ENCODE measurements around the gene DAB2IP.

DAB2IP gene

GRCh38 chr9:121663591-121663990, 12.2 kb downstream of the DAB2IP start:
- no peak for DNase-seq (ENCODE audit: low spot score)

- no peak for DNase-seq (ENCODE audit: low spot score)
Observed at GRCh38 chr9:121666294-121666693, 14.9 kb downstream of the DAB2IP start.

- DNase-seq (ENCODE audit: low spot score) = no peak
Observed at GRCh38 chr9:121667214-121667613, 15.8 kb downstream of the DAB2IP start.

GRCh38 chr9:121667890-121668289, 16.5 kb downstream of the DAB2IP start:
- no peak for DNase-seq (ENCODE audit: low spot score)

- no peak for DNase-seq (ENCODE audit: low spot score)
Observed at GRCh38 chr9:121670431-121670830, 19.0 kb downstream of the DAB2IP start.

- no peak for DNase-seq (ENCODE audit: low spot score)
Observed at GRCh38 chr9:121671612-121672155, 20.2 kb downstream of the DAB2IP start.

- DNase-seq (ENCODE audit: low spot score) = no peak
Observed at GRCh38 chr9:121672213-121672612, 20.8 kb downstream of the DAB2IP start.

GRCh38 chr9:121672986-121673385, 21.6 kb downstream of the DAB2IP start:
- DNase-seq (ENCODE audit: low spot score) = no peak

- no peak for DNase-seq (ENCODE audit: low spot score)
Observed at GRCh38 chr9:121673576-121673975, 22.1 kb downstream of the DAB2IP start.

- no peak for DNase-seq (ENCODE audit: low spot score)
Observed at GRCh38 chr9:121674017-121674416, 22.6 kb downstream of the DAB2IP start.

GRCh38 chr9:121674952-121675351, 23.5 kb downstream of the DAB2IP start:
- no peak for DNase-seq (ENCODE audit: low spot score)

- no peak for DNase-seq (ENCODE audit: low spot score)
Observed at GRCh38 chr9:121675381-121675780, 23.9 kb downstream of the DAB2IP start.

- no peak for DNase-seq (ENCODE audit: low spot score)
Observed at GRCh38 chr9:121675969-121676822, 24.8 kb downstream of the DAB2IP start.

GRCh38 chr9:121676926-121677325, 25.5 kb downstream of the DAB2IP start:
- DNase-seq (ENCODE audit: low spot score) = no peak

- DNase-seq (ENCODE audit: low spot score) = no peak
Observed at GRCh38 chr9:121678501-121679022, 27.1 kb downstream of the DAB2IP start.

GRCh38 chr9:121679901-121680635, 28.6 kb downstream of the DAB2IP start:
- DNase-seq (ENCODE audit: low spot score) = no peak

GRCh38 chr9:121681404-121681803, 30.0 kb downstream of the DAB2IP start:
- DNase-seq (ENCODE audit: low spot score) = no peak

GRCh38 chr9:121682201-121682600, 30.8 kb downstream of the DAB2IP start:
- no peak for DNase-seq (ENCODE audit: low spot score)

GRCh38 chr9:121682926-121683515, 31.6 kb downstream of the DAB2IP start:
- no peak for DNase-seq (ENCODE audit: low spot score)

GRCh38 chr9:121683652-121684051, 32.2 kb downstream of the DAB2IP start:
- no peak for DNase-seq (ENCODE audit: low spot score)

GRCh38 chr9:121684381-121685145, 33.1 kb downstream of the DAB2IP start:
- DNase-seq (ENCODE audit: low spot score) = peak; percentile 81

All from D341Med (cell line).